Adrenal gland (tissue), 12 donors: Measurements from ENCODE around the gene SLC6A3. TPM values are rescaled to one million over a fixed set of nuclear protein-coding genes. Genes with fewer than 3 reads are reported as not detected.

Experiments
- DNase-seq, 7 donors: peaks; one replicate each; pipeline ENCODE4 v3.0.0-alpha.2; 2019 to 2020
- H3K27ac ChIP-seq, 5 donors: fragments of 200-600 bp; sonication (generic) in 4 of 5; 1 replicate in 3 of 5; 2 replicates in 2 of 5; pipeline versions ENCODE4 v1.5.1 to v1.8.0; 2016 to 2020; ENCODE audit warnings: mild to moderate bottlenecking in 1 of 5
- H3K27me3 ChIP-seq: fragments of 200-600 bp; 2 replicates; pipeline ENCODE4 v1.8.0; 2021
- H3K36me3 ChIP-seq, 2 donors: fragments of 200-600 bp; replicated peaks in 1 of 2; 1 replicate in 1 of 2; 2 replicates in 1 of 2; pipeline versions ENCODE4 v1.5.1 to v1.8.0; 2018 to 2022
- H3K4me1 ChIP-seq, 2 donors: fragments of 200-600 bp; replicated peaks in 1 of 2; 1 replicate in 1 of 2; 2 replicates in 1 of 2; pipeline versions ENCODE4 v1.5.1 to v1.8.0; 2018 to 2021
- H3K4me3 ChIP-seq, 4 donors: fragments of 200-600 bp; sonication (generic) in 3 of 4; one replicate each; pipeline ENCODE4 v1.5.1; 2016 to 2018
- H3K9me3 ChIP-seq, 3 donors: fragments of 200-600 bp; sonication (generic) in 1 of 3; replicated peaks in 1 of 3; 1 replicate in 2 of 3; 2 replicates in 1 of 3; pipeline versions ENCODE4 v1.5.1 to v1.8.0; 2016 to 2021
- CTCF ChIP-seq, 6 experiments: fragments of 450-650 bp in 4 of 6; fragments of 200-600 bp in 2 of 6; sonication (generic) in 1 of 6; IDR thresholded peaks; 1 replicate in 5 of 6; 2 replicates in 1 of 6; pipeline versions ENCODE4 v1.5.1 to v1.8.0; 2016 to 2021; ENCODE audit warnings: antibody characterized with exemption in 6 of 6, mild to moderate bottlenecking in 2 of 6, moderate library complexity in 1 of 6
- POLR2A ChIP-seq, 2 donors: fragments of 450-650 bp; IDR thresholded peaks; one replicate each; pipeline ENCODE4 v1.6.1; 2017; ENCODE audit warnings: antibody characterized with exemption in 2 of 2, mild to moderate bottlenecking in 2 of 2, moderate library complexity in 1 of 2
- WGBS, 4 donors: extraction: QIAGEN DNeasy Blood & Tissue Kit in 2 of 4; methylation state at CpG; one replicate each; pipeline versions ENCODE4 v1.1.5 to v1.1.7; 2013 to 2017; 5-methylcytosine and 5-hydroxymethylcytosine counted together
- intact Hi-C, 2 donors: fragments of 100-400 bp; cut with DNase I; formaldehyde crosslinking; loops; one replicate each; pipeline versions ENCODE4 v1.14.1 to v1.15.0; 2022 to 2023
- polyA plus RNA-seq, 3 donors: library from polyadenylated mRNA; stranded (reverse); fragments of 200-250 nt in 2 of 3; fragments of 350-450 nt in 1 of 3; fragmentation: Illumina TruSeq in 1 of 3; extraction: RNeasy Lipid Tissue Mini Kit (QIAGEN cat#74804) in 1 of 3; gene quantifications; one replicate each; pipeline ENCODE4 v1.2.3, GENCODE V29; 2013 to 2014
- total RNA-seq, 9 donors: library from RNA; depleted of rRNA in 4 of 9; stranded (reverse); fragments of >200 nt in 4 of 9; fragments of 120-200 nt in 1 of 9; fragmentation: NEBNext Ultra II Directional in 1 of 9; extraction: Animal tissue kit (Norgen Biotek cat#: 25700) in 1 of 9; gene quantifications; one replicate each; pipeline versions ENCODE4 v1.1.0 to v1.2.4, GENCODE V29; 2013 to 2023
- donor health status: healthy with polysubstance abuse.
- donor health status: Bipolar disorder and iron deficiency.
- donor health status: DM: yes; HTN: yes; CAD: no.
- donor health status: DM: no; HTN: no; CAD: no.
- donor health status: DM: no; HTN: no; CAD: no.
- donor health status: DM: yes; HTN: yes; CAD: no.

The SLC6A3 gene
- total and polyA plus RNA-seq, 12 donors, result 0.10 TPM; not detected in 11

GRCh38 chr5:1414311-1415058 is 30.8 kb downstream of the SLC6A3 start:
- Histone ChIP-seq H3K9me3 (no peaks in the 10 kb centered on the region), H3K27ac (no peak overlapping the region), H3K4me1 (no peaks in the 10 kb centered on the region), H3K27me3 (no peaks in the 10 kb centered on the region), H3K4me3 (no peak overlapping the region), H3K36me3 (no peaks in the 10 kb centered on the region)
- TF ChIP-seq CTCF (IDR thresholded peaks at IDR 0.05), result no peak
- no peak for TF ChIP-seq POLR2A (IDR thresholded peaks at IDR 0.05)
- WGBS, 4 donors, result 45 to 55% (median 50%) methylated on average over 19 to 27 of the region's 27 CpGs
- DNase-seq, result no peak
- intact Hi-C loops, result no loop called here

GRCh38 chr5:1413611-1414241 is 31.5 kb downstream of the SLC6A3 start:
- Histone ChIP-seq H3K36me3 (no peaks in the 10 kb centered on the region), H3K9me3 (no peaks in the 10 kb centered on the region), H3K27me3 (peaks cover 3% of the 10 kb centered on the region), H3K4me1 (no peaks in the 10 kb centered on the region), H3K4me3 (no peak overlapping the region), H3K27ac (no peak overlapping the region)
- no peak for DNase-seq
- no peak for TF ChIP-seq CTCF (IDR thresholded peaks at IDR 0.05)
- no peak for TF ChIP-seq POLR2A (IDR thresholded peaks at IDR 0.05)
- intact Hi-C loops, result no loop called here
- 69 to 78% (median 73%) methylated on average over 11 to 23 of the region's 23 CpGs; no CpG with 5 or more reads in 1 of the 4 donors for WGBS, 4 donors

GRCh38 chr5:1413211-1413610 is 32.0 kb downstream of the SLC6A3 start:
- WGBS, 4 donors, result 60 to 66% (median 63%) methylated on average over 9 to 13 of the region's 13 CpGs
- Histone ChIP-seq H3K9me3 (no peaks in the 10 kb centered on the region), H3K4me1 (no peaks in the 10 kb centered on the region), H3K27me3 (peaks cover 3% of the 10 kb centered on the region), H3K36me3 (no peaks in the 10 kb centered on the region), H3K4me3 (no peak overlapping the region), H3K27ac (no peak overlapping the region)
- DNase-seq, result no peak
- no peak for TF ChIP-seq CTCF (IDR thresholded peaks at IDR 0.05)
- TF ChIP-seq POLR2A (IDR thresholded peaks at IDR 0.05), result no peak
- intact Hi-C loops, result no loop called here

GRCh38 chr5:1412621-1413020 is 32.6 kb downstream of the SLC6A3 start:
- Histone ChIP-seq H3K4me1 (no peaks in the 10 kb centered on the region), H3K36me3 (no peaks in the 10 kb centered on the region), H3K9me3 (no peaks in the 10 kb centered on the region), H3K4me3 (no peak overlapping the region), H3K27me3 (peaks cover 3% of the 10 kb centered on the region), H3K27ac (no peak overlapping the region)
- TF ChIP-seq CTCF (IDR thresholded peaks at IDR 0.05), result no peak
- intact Hi-C loops, result no loop called here
- WGBS, 4 donors, result 49 to 73% (median 55%) methylated on average over 1 to 10 of the region's 10 CpGs
- DNase-seq, result no peak
